ENCODE data around the gene AK5.

AK5 gene

DNA sequence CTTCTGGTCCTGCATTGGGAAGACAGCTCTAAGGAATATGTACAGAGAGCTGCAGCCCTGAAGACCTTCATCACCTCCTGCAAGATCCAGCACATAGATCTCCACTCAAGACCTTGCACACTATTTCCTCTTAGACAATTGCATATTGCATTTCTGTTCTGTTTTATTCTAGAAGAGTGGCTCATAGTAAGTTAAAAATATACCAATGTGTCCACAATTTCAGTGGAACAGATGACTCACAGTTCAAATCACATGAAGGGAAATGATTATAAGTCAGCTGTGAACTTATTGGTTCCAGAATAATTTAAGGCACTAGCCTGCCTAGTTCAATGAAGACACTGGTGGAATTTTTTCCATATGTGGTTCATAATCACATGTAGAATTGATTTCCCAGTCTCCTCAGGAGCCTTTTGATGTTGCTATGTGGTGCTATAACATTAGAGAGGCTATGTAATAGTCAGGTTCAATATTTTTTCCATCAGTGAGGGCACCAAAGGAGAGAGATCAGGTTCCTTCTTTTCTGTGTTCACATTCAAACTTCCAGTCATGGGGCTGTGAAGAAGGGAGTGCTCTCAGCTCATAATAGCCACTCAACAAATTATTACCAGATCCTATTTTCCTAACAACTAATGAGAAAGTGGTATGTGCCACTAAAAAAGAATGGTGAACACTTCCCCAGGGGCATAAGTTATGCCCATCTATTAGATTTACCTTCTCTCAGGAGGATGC, 9.8 kb upstream of the AK5 start:
- no peak overlapping the region for H3K4me3 ChIP-seq (ENCODE audit: low read depth, low read length)
- TF ChIP-seq CTCF (IDR thresholded peaks at IDR 0.05; ENCODE audit: low read depth, low read length, missing control alignments), result no peak
- peak; percentile 39 for DNase-seq (ENCODE audit: low read depth)
- in situ Hi-C loops (cut with HindIII; ENCODE audit: low sequenced_read_pairs), result no loop called here

GRCh38 chr1:77273891-77274290, 7.9 kb upstream of the AK5 start:
- TF ChIP-seq CTCF (IDR thresholded peaks at IDR 0.05; ENCODE audit: low read depth, low read length, missing control alignments), result no peak
- no peak for DNase-seq (ENCODE audit: low read depth)
- no peak overlapping the region for H3K4me3 ChIP-seq (ENCODE audit: low read depth, low read length)
- in situ Hi-C loops (cut with HindIII; ENCODE audit: low sequenced_read_pairs), result no loop called here

- no peak overlapping the region for H3K4me3 ChIP-seq (ENCODE audit: low read depth, low read length)
- no peak for DNase-seq (ENCODE audit: low read depth)
- in situ Hi-C loops (cut with HindIII; ENCODE audit: low sequenced_read_pairs), result no loop called here
- TF ChIP-seq CTCF (IDR thresholded peaks at IDR 0.05; ENCODE audit: low read depth, low read length, missing control alignments), result no peak
Observed at GRCh38 chr1:77275194-77275593, 6.6 kb upstream of the AK5 start.

DNA sequence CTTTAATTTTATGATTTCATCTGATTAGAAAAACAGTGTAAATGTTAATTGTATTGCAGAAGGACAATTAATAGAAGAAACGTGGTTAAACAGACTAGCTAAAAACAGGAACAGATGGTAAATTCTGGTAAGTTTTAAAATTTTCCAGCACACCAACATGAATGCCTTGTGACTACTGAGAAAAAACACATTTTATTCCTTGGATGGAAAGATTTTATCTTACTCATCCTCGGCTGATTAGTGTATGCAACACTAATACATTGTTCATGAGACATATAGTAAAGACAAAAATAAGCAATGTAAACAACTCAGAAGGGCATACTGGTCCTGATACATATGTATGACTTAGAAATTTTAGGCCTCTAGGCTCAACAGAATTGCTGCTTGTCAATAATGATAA, 4.9 kb upstream of the AK5 start:
- no peak for TF ChIP-seq CTCF (IDR thresholded peaks at IDR 0.05; ENCODE audit: low read depth, low read length, missing control alignments)

GRCh38 chr1:77279929-77280328, 1.9 kb upstream of the AK5 start:
- no peak for DNase-seq (ENCODE audit: low read depth)
- TF ChIP-seq CTCF (IDR thresholded peaks at IDR 0.05; ENCODE audit: low read depth, low read length, missing control alignments), result no peak
- no peak overlapping the region for H3K4me3 ChIP-seq (ENCODE audit: low read depth, low read length)
- in situ Hi-C loops (cut with HindIII; ENCODE audit: low sequenced_read_pairs), result no loop called here

More for the DNA sequence above, 4.9 kb upstream of the AK5 start:
- no peak for DNase-seq (ENCODE audit: low read depth)
- in situ Hi-C loops (cut with HindIII; ENCODE audit: low sequenced_read_pairs), result no loop called here
- no peak overlapping the region for H3K4me3 ChIP-seq (ENCODE audit: low read depth, low read length)

GRCh38 chr1:77280962-77281361, 857 bp upstream of the AK5 start:
- no peak overlapping the region for H3K4me3 ChIP-seq (ENCODE audit: low read depth, low read length)
- no peak for TF ChIP-seq CTCF (IDR thresholded peaks at IDR 0.05; ENCODE audit: low read depth, low read length, missing control alignments)
- in situ Hi-C loops (cut with HindIII; ENCODE audit: low sequenced_read_pairs), result no loop called here

More at GRCh38 chr1:77280962-77281361, 857 bp upstream of the AK5 start:
- no peak for DNase-seq (ENCODE audit: low read depth)
